ENCODE data around the gene ZNF524. TPM values are rescaled to one million over a fixed set of nuclear protein-coding genes. Genes with fewer than 3 reads are reported as not detected.

Gene ZNF524
- total and polyA plus RNA-seq, 9 of the 15 experiments (the other 6 are each of a cell fraction or from before 2014, with no cell fraction given), result 0.08 to 15.6 (median 2.9) TPM

GRCh38 chr19:55635334-55635717 lies 35.2 kb downstream of the ZNF524 start (continued):
- TF ChIP-seq ARID4B (CRISPR knock-in tag; IDR thresholded peaks at IDR 0.05) (no peak), ZNF586 (CRISPR knock-in tag; conservative IDR thresholded peaks at IDR 0.05) (no peak)

- no peak for ATAC-seq
- Histone ChIP-seq H4K20me1 (replicated peaks; ENCODE audit: control insufficient read depth, insufficient read depth, low read length) (no peaks in the 10 kb centered on the region), H3K9me3 (replicated peaks; ENCODE audit: control insufficient read depth, insufficient read depth, low read depth, low read length) (0 out of 2 replicates have a peak, but pooled peaks cover 2% of the 10 kb centered on the region), H3K4me2 (ENCODE audit: insufficient read depth, low read length) (peak overlapping the region; percentile 98), H3K36me3 (ENCODE audit: control insufficient read depth, insufficient read depth, low read length) (peaks cover 11% of the 10 kb centered on the region; the same call in 2 of the 3 replicates), H3K27ac (ENCODE audit: extremely low read depth, low read depth, low read length) (peak overlapping the region; percentile 92), H2AFZ (ENCODE audit: low read depth, low read length) (no peak overlapping the region), H3K9ac (ENCODE audit: insufficient read depth in 1 of 2, low read depth in 2 of 2, low read length in 2 of 2) (peak overlapping the region; percentile 98), H3K4me1 (replicated peaks in 1 of 2; ENCODE audit: control insufficient read depth in 2 of 2, insufficient read depth in 2 of 2, low read length in 2 of 2) (peaks cover 26 to 43% of the 10 kb centered on the region in 2 experiments), H3K79me2 (ENCODE audit: control insufficient read depth, insufficient read depth, low read length) (peaks cover 49% of the 10 kb centered on the region), H3K9me1 (ENCODE audit: control insufficient read depth, insufficient read depth, low read length) (no peaks in the 10 kb centered on the region), H3K27me3 (ENCODE audit: control insufficient read depth in 2 of 2, insufficient read depth in 2 of 2, low read length in 2 of 2) (no peaks in the 10 kb centered on the region), H3K4me3 (peak overlapping the region; percentile 88)
- CTCF ChIA-PET (ENCODE audit: low intra/inter-chr PET ratio), result interaction anchor here (1.0 kb wide), 1 partner anchor 12 kb away, joined by 4 read pairs; the partner anchor contains the start of gene CCDC106
- intact Hi-C loops (cut with micrococcal nuclease), result loop anchor here (10.0 kb wide), 1 partner anchor 491 kb away; the partner anchor contains the start of gene TNNT1
- in situ Hi-C loops (cut with MboI), result loop anchor here (5.0 to 25.0 kb wide), 4 partner anchors 176 to 761 kb away; partner anchors contain the start of genes FCAR, TNNT1 and ZSCAN5A
- POLR2A ChIA-PET, result interaction anchor here (0.5 to 1.8 kb wide), 6 partner anchors 10 to 56 kb away, joined by 3 to 18 read pairs (median 3); partner anchors contain the start of gene ZNF784
- no peak for DNase-seq (ENCODE audit: extremely low read depth in 1 of 4, low spot score in 3 of 4)
- 9% methylated on average over 7 of the region's 7 CpGs for WGBS (ENCODE audit: insufficient coverage, low coverage, missing lambda C conversion rate)
- BruUV-seq (replicated peaks), result no TSS peak
- no peak for FAIRE-seq
- TF ChIP-seq KDM5B (IDR thresholded peaks at IDR 0.05; ENCODE audit: insufficient replicate concordance, low read depth, low read length) (peak; percentile 12), ZBED1 (IDR thresholded peaks at IDR 0.05) (no peak), TEAD1 (CRISPR knock-in tag; IDR thresholded peaks at IDR 0.05) (peak in 1 of 2 experiments; percentile 13; a peak in 1 of 4 replicates), SMARCE1 (IDR thresholded peaks at IDR 0.05) (no peak), ZNF79 (CRISPR knock-in tag; IDR thresholded peaks at IDR 0.05; ENCODE audit: low read depth) (no peak), SMARCA5 (IDR thresholded peaks at IDR 0.05) (no peak), TFAP4 (CRISPR knock-in tag; IDR thresholded peaks at IDR 0.05; ENCODE audit: borderline replicate concordance) (no peak), FOXP4 (CRISPR knock-in tag; IDR thresholded peaks at IDR 0.05; ENCODE audit: borderline replicate concordance) (no peak), POLR2H (tag; IDR thresholded peaks at IDR 0.05; ENCODE audit: low read depth) (no peak), ZNF717 (CRISPR knock-in tag; IDR thresholded peaks at IDR 0.05) (no peak)
Measured at GRCh38 chr19:55635856-55636440, 35.9 kb downstream of the ZNF524 start.
